Vagina (tissue), 2 donors: ENCODE results near the gene ANKS6. TPM values are rescaled to one million over a fixed set of nuclear protein-coding genes. Genes with fewer than 3 reads are reported as not detected.

Source experiments
- DNase-seq, 2 donors: peaks; one replicate each; pipeline ENCODE4 v3.0.0-alpha.2; 2017; ENCODE audit errors: extremely low spot score in 2 of 2
- H3K27ac ChIP-seq: fragments of 200-600 bp; sonication (generic); one replicate; pipeline ENCODE4 v1.5.1; 2019
- H3K27me3 ChIP-seq: fragments of 200-600 bp; sonication (generic); one replicate; pipeline ENCODE4 v1.5.1; 2019
- H3K36me3 ChIP-seq, 2 donors: fragments of 200-600 bp; sonication (generic); one replicate each; pipeline ENCODE4 v1.5.1; 2017 to 2019
- H3K4me1 ChIP-seq: fragments of 200-600 bp; sonication (generic); one replicate; pipeline ENCODE4 v1.5.1; 2019
- H3K4me3 ChIP-seq, 2 donors: fragments of 200-600 bp; sonication (generic); 1 replicate in 1 of 2; 2 replicates in 1 of 2; pipeline ENCODE4 v1.5.1; 2016 to 2019
- H3K9me3 ChIP-seq: fragments of 200-600 bp; sonication (generic); one replicate; pipeline ENCODE4 v1.5.1; 2019
- CTCF ChIP-seq, 3 experiments: fragments of 450-650 bp in 2 of 3; fragments of 200-600 bp in 1 of 3; sonication (generic) in 1 of 3; IDR thresholded peaks; one replicate each; pipeline ENCODE4 v1.5.1; 2017 to 2019; ENCODE audit warnings: antibody characterized with exemption in 3 of 3, mild to moderate bottlenecking in 2 of 3, moderate library complexity in 2 of 3
- POLR2A ChIP-seq, 2 donors: fragments of 450-650 bp; IDR thresholded peaks; one replicate each; pipeline ENCODE4 v1.6.1; 2017; ENCODE audit warnings: antibody characterized with exemption in 2 of 2, mild to moderate bottlenecking in 2 of 2, moderate library complexity in 2 of 2
- POLR2AphosphoS5 ChIP-seq, 2 donors: sonication (generic); formaldehyde crosslinking; IDR thresholded peaks; one replicate each; pipeline ENCODE4 v1.9.0; 2017; ENCODE audit warnings: antibody characterized with exemption in 2 of 2, mild to moderate bottlenecking in 2 of 2, low read depth in 1 of 2; ENCODE audit not compliant: insufficient read depth in 1 of 2
- intact Hi-C: fragments of 100-400 bp; cut with DNase I; formaldehyde crosslinking; loops from one replicate; pipeline ENCODE4 v1.15.1; 2023
- total RNA-seq: library from RNA; depleted of rRNA; stranded (reverse); fragments of >200 nt; gene quantifications from one replicate; pipeline ENCODE4 v1.2.3, GENCODE V29; 2016

Gene ANKS6
- total RNA-seq, 1 donor from 2014 or later, result 10.8 TPM

GRCh38 chr9:98778251-98778650 lies 18.1 kb downstream of the ANKS6 start:
- Histone ChIP-seq H3K4me3 (no peak overlapping the region), H3K4me1 (no peaks in the 10 kb centered on the region), H3K9me3 (no peaks in the 10 kb centered on the region), H3K27ac (no peak overlapping the region), H3K36me3 (peaks cover 0 to 19% of the 10 kb centered on the region in 2 donors), H3K27me3 (no peaks in the 10 kb centered on the region)
- intact Hi-C loops, result no loop called here
- peak in 1 of 2 donors; percentile 62 for DNase-seq
- TF ChIP-seq POLR2A (IDR thresholded peaks at IDR 0.05) (no peak), POLR2AphosphoS5 (IDR thresholded peaks at IDR 0.05; ENCODE audit: insufficient read depth in 1 of 2, low read depth in 1 of 2) (no peak)

- Histone ChIP-seq H3K36me3 (peaks cover 0 to 25% of the 10 kb centered on the region in 2 donors), H3K9me3 (no peaks in the 10 kb centered on the region), H3K27me3 (no peaks in the 10 kb centered on the region), H3K4me3 (no peak overlapping the region), H3K27ac (no peak overlapping the region), H3K4me1 (no peaks in the 10 kb centered on the region)
- no peak for TF ChIP-seq POLR2AphosphoS5 (IDR thresholded peaks at IDR 0.05; ENCODE audit: insufficient read depth in 1 of 2, low read depth in 1 of 2)
- TF ChIP-seq POLR2A (IDR thresholded peaks at IDR 0.05), result no peak
- TF ChIP-seq CTCF (IDR thresholded peaks at IDR 0.05), result no peak
- DNase-seq, result no peak
- intact Hi-C loops, result no loop called here
Measured at GRCh38 chr9:98777618-98778017, 18.7 kb downstream of the ANKS6 start.

- intact Hi-C loops, result no loop called here
- peaks cover 0 to 26% of the 10 kb centered on the region in 2 donors for H3K36me3 ChIP-seq
Measured at GRCh38 chr9:98775831-98776441, 20.4 kb downstream of the ANKS6 start.

GRCh38 chr9:98774746-98775145 lies 21.6 kb downstream of the ANKS6 start:
- Histone ChIP-seq H3K36me3 (peaks cover 0 to 26% of the 10 kb centered on the region in 2 donors), H3K4me1 (no peaks in the 10 kb centered on the region), H3K27ac (no peak overlapping the region), H3K4me3 (no peak overlapping the region), H3K9me3 (no peaks in the 10 kb centered on the region), H3K27me3 (no peaks in the 10 kb centered on the region)
- peak in 1 of 2 donors; percentile 65 for DNase-seq
- TF ChIP-seq CTCF (IDR thresholded peaks at IDR 0.05) (no peak), POLR2A (IDR thresholded peaks at IDR 0.05) (no peak), POLR2AphosphoS5 (IDR thresholded peaks at IDR 0.05; ENCODE audit: insufficient read depth in 1 of 2, low read depth in 1 of 2) (no peak)
- intact Hi-C loops, result no loop called here

More at GRCh38 chr9:98775831-98776441, 20.4 kb downstream of the ANKS6 start:
- Histone ChIP-seq H3K9me3 (no peaks in the 10 kb centered on the region), H3K4me3 (no peak overlapping the region), H3K4me1 (no peaks in the 10 kb centered on the region), H3K27me3 (no peaks in the 10 kb centered on the region), H3K27ac (no peak overlapping the region)
- TF ChIP-seq CTCF (IDR thresholded peaks at IDR 0.05) (peak; percentile 15 to 40 (median 40)), POLR2AphosphoS5 (IDR thresholded peaks at IDR 0.05; ENCODE audit: insufficient read depth in 1 of 2, low read depth in 1 of 2) (no peak), POLR2A (IDR thresholded peaks at IDR 0.05) (no peak)
- no peak for DNase-seq

GRCh38 chr9:98773721-98774120 lies 22.6 kb downstream of the ANKS6 start:
- Histone ChIP-seq H3K4me3 (no peak overlapping the region), H3K9me3 (no peaks in the 10 kb centered on the region), H3K36me3 (peaks cover 0 to 26% of the 10 kb centered on the region in 2 donors), H3K4me1 (no peaks in the 10 kb centered on the region), H3K27ac (no peak overlapping the region), H3K27me3 (no peaks in the 10 kb centered on the region)
- DNase-seq, result no peak
- TF ChIP-seq CTCF (IDR thresholded peaks at IDR 0.05), result no peak
- no peak for TF ChIP-seq POLR2AphosphoS5 (IDR thresholded peaks at IDR 0.05; ENCODE audit: insufficient read depth in 1 of 2, low read depth in 1 of 2)
- TF ChIP-seq POLR2A (IDR thresholded peaks at IDR 0.05), result no peak
- intact Hi-C loops, result no loop called here
